ENCODE results near the gene PI4KB. TPM values are rescaled to one million over a fixed set of nuclear protein-coding genes. Genes with fewer than 3 reads are reported as not detected.
A peak's percentile ranks its signal among the peaks of the same experiment; 100 is the strongest.
"Not testable (repeated sequence)": the region's sequence is repeated elsewhere in the genome, so short reads cannot be mapped to it uniquely, and the experiment has no call there.

PI4KB gene
- total and polyA plus RNA-seq, 8 donors = 54.8 to 84.6 (median 77.4) TPM

- intact Hi-C loops (cut with DNase I) = no loop called here
- Histone ChIP-seq H3K36me3 (peaks cover 0 to 24% of the 10 kb centered on the region in 2 donors), H3K27ac (peak within 1 kb of the TSS; percentile 96 to 98), H3K9me3 (no peaks in the 10 kb centered on the region), H3K27me3 (no peaks in the 10 kb centered on the region), H3K4me1 (peaks cover 7 to 46% of the 10 kb centered on the region in 2 donors), H3K4me3 (peak within 1 kb of the TSS; percentile 91 to 94)
- peak; percentile 89 for ATAC-seq
- DNase-seq = peak; percentile 99 to 100 (median 100)
- no peak for TF ChIP-seq CTCF (IDR thresholded peaks at IDR 0.05)
Measured at GRCh38 chr1:151281969-151282882, 45.0 kb downstream of the PI4KB start, which contains the start of gene ZNF687. Gene ZNF687 (plus strand): TSS chr1:151282299. CDS start chr1:151286292, 3,993 bp downstream.

- no peaks in the 10 kb centered on the region for H3K27me3 ChIP-seq
- ATAC-seq (peak; percentile 80), DNase-seq (peak; percentile 95 to 99 (median 96))
- H3K4me3 ChIP-seq = peak overlapping the region; percentile 91 to 94
- peaks cover 7 to 54% of the 10 kb centered on the region in 2 donors for H3K4me1 ChIP-seq
- TF ChIP-seq CTCF (IDR thresholded peaks at IDR 0.05) = peak in 1 of 2 donors; percentile 38
- H3K36me3 ChIP-seq = peaks cover 0 to 16% of the 10 kb centered on the region in 2 donors
- H3K27ac ChIP-seq = peak overlapping the region; percentile 96 to 98
- no peaks in the 10 kb centered on the region for H3K9me3 ChIP-seq
- intact Hi-C loops (cut with DNase I) = no loop called here
Measured at GRCh38 chr1:151281225-151281968, 45.8 kb downstream of the PI4KB start.

- Histone ChIP-seq H3K4me3 (no peak overlapping the region), H3K4me1 (peaks cover 0 to 37% of the 10 kb centered on the region in 2 donors), H3K9me3 (no peaks in the 10 kb centered on the region), H3K36me3 (peaks cover 0 to 10% of the 10 kb centered on the region in 2 donors), H3K27ac (peak overlapping the region in 1 of 2 donors; percentile 84), H3K27me3 (no peaks in the 10 kb centered on the region)
- ATAC-seq = no peak
- intact Hi-C loops (cut with DNase I) = no loop called here
- no peak for TF ChIP-seq CTCF (IDR thresholded peaks at IDR 0.05)
- DNase-seq = no peak
Measured at GRCh38 chr1:151277249-151277648, 50.0 kb downstream of the PI4KB start.

GRCh38 chr1:151275341-151275740, 51.9 kb downstream of the PI4KB start:
- H3K27me3 ChIP-seq; DNase-seq; H3K27ac ChIP-seq; H3K4me3 ChIP-seq; ATAC-seq; intact Hi-C loops (cut with DNase I); H3K9me3 ChIP-seq: not testable (repeated sequence)
- peaks cover 0 to 27% of the 10 kb centered on the region in 2 donors for H3K36me3 ChIP-seq
- peaks cover 0 to 32% of the 10 kb centered on the region in 2 donors for H3K4me1 ChIP-seq

GRCh38 chr1:151273924-151274466, 53.2 kb downstream of the PI4KB start:
- H3K27me3 ChIP-seq = no peaks in the 10 kb centered on the region
- ATAC-seq = no peak
- no peak for DNase-seq
- TF ChIP-seq CTCF (IDR thresholded peaks at IDR 0.05) = no peak
- no peak overlapping the region for H3K4me3 ChIP-seq
- H3K27ac ChIP-seq = no peak overlapping the region
- peaks cover 0 to 31% of the 10 kb centered on the region in 2 donors for H3K4me1 ChIP-seq
- H3K36me3 ChIP-seq = peaks cover 0 to 41% of the 10 kb centered on the region in 2 donors
- H3K9me3 ChIP-seq = no peaks in the 10 kb centered on the region
- intact Hi-C loops (cut with DNase I) = no loop called here

All from left lung (tissue), 10 donors.